Glomerular visceral epithelial cell (primary cell): Measurements from ENCODE around the gene KDELR1.

Experiments used
- DNase-seq: peaks from one replicate; pipeline ENCODE4 v3.0.0-alpha.2; 2016; ENCODE audit errors: extremely low spot score

KDELR1 gene

DNA sequence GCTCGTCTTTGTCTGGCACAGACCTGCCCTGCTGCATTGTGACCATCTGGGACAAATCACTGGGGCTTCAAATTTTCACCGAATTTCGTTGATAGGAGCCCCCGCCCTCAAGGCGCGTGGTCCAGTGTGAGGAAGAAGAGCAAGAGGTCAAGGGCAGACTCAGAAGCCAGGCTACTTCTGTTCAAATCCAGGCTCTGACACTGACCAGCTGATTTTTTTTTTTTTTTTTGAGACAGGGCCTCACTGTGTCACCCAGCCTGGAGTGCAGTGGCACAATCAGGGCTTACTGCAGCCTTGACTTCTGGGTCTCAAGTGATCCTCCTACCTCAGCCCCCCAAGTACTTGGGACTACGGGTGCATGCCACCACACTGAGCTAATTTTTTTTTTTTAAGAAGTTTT is 20.0 kb downstream of the KDELR1 start:
- DNase-seq, result no peak

DNA sequence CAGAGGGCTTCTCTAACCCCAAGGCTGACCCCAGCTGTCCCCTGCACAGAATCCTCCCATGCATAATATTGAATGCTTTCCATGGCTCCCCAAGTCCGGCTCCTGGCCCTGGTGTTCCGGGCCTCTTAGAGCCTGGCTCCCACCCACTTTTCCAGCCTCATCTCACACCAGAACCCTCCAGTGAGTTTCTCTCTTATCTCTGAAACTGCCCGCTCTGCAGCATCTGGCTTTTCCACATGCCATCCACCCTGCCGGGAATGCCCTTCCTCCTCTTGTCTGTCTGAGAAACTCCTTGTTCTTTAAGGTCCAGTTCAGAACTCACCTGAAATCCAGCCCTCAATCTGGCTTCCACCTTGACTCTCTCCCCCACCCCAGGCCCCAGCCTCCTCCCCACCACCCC is 20.4 kb downstream of the KDELR1 start:
- no peak for DNase-seq

DNA sequence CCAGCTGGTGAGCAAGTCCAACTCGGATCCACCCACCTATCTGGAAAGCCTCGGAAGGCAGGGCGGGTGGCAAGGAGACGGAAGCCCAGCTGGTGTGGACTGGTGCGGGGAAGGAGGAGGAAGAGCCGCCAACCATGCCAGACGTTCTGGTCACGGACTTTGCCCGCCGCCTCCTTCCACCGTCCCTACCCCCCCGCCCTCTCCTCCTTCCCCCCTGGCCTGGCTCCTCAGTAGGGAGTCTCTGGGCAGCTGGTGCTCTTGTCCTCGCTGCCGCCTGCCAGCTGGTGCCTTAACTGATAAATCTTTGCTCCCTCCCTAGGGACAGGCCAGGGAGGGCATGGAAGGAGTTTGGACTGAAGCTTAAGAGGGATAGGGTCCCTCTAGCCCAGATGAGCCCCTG is 22.4 kb downstream of the KDELR1 start:
- no peak for DNase-seq

DNA sequence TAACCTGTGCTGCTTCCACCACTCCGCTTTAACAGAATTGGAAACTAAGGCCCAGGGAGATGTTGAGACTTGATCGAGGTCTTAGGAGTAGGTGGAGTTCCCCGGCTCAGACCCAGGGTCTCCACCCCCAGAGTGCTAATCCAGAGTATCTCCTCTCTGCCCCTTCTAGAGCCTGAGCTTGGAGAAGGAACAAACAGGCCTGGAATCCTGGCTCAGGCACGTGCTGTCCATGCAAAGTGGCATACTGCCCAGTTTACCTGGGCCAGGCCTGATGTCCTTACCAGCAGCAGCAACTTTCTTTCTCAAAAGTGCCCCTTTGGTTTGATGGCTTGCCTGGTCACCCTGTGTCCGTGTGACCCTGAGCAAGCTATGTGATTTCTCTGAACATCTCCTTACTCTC is 23.5 kb downstream of the KDELR1 start:
- DNase-seq, result no peak

DNA sequence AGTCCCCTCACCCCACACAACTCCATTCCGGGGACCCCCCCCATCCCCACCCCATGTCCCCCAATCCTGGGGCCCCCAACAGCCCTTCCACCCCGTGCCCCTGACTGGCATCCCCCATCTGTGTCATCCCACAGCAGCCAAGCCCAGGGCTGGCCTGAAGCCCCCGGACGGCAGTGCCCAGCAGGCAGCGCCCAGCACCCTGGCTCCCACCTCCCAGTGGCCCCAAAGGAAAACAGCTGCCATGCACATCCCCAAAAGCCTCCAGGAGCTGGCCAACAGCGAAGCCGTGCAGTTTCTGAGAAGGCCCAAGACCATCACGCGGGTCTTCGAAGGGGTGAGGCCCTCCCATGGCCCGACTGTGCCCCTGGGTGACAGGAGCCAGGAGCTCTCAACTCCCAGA is 25.7 kb downstream of the KDELR1 start:
- no peak for DNase-seq

DNA sequence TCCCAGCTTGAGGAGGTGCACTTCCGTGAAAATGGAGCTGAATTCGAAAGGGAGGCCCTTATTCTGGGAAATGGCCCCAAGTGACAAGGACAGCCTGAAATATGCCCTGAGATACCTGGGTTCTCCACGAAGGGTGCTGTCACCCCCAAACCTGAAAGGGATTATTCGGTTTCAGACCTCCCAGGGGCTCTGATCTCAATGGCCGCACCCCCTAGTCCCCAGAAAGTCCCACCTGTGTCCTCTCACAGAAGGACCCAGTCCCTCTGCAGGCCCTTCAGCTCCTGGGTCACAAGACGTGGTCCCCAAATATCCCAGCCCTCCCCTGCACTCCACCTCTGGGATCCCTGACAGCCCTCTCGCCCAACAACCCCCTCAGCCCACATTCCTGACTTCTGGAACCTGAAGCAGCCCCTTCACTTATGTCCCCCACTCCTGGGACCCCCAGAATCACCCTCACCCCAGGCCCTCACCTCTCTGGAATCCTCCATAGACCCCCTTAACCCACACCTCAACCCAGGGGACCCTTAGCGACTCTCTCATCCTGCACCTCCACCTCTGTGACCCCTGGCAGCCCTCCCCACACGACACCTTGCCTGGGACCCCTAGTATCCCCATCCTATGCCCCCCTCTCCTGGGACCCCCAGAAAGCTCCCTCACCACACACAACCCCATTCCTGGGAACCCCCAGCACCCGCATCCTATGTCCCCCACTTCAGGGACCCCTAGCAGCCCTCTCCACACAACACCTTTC is 26.6 kb downstream of the KDELR1 start:
- DNase-seq, result no peak

DNA sequence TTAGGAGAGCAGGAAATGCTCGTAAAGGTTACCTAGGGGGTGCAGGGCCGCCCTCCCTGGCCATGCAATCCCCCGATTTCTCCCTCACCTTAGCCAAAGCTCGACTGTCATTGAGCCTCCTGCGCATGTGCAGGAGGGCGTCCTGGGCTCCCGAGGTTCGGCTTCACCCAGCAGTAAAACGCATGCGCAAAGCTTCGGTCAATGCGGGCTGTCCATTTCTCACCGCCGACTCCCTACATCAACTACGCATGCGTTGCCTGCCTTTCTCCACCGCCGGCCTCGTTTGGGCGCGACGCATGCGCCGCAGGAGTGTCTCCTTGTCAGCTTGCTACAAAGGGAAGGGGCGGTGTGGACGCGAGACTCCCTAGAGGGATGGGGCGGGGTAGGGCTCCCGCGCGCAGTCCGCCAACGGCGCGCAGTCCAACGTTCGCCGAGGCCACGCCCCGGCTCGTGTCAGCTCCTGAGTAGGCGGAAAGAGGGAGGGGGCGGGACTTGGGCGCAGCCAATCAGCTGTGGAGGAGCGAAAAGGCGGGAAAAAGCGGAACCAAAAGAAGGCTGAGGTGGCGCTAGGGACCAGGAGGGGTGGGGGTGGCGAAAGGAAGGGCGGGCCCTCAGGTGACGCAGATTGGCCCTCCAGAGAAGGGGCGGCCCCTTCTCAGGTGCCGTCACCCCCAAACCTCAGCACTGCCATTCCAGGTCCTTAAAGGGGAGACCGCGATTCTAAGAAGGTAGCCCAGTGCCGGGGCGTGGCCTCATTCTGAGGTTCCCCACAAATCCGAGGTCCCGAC is 27.3 kb downstream of the KDELR1 start, which contains the start of the genes SYNGR4 and TMEM143:
Gene SYNGR4, plus strand, starts transcription at position 558 of the 788 bp plus-strand sequence. CDS start 1,476 bp downstream, outside the sequence.
Gene TMEM143, minus strand, starts transcription at position 131 of the 788 bp plus-strand sequence. Its CDS starts 20 bp downstream, at position 111.
- DNase-seq, result peak; percentile 100

DNA sequence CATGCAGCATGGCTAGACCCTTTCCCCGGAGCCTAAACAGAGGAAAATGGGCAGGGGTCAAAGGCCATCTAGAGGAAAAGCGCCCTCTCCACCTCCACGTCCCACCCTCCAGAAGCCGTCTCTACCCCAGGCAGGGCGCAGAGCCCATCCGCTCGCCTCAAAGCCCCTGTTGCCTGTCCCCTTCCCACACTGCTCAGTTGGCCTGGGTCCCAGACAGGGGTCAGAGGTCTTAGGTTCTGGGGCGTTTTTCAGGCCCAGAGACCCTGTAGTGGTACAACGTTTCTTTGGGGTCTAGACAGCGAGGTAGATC is 27.9 kb downstream of the KDELR1 start:
- DNase-seq, result no peak

DNA sequence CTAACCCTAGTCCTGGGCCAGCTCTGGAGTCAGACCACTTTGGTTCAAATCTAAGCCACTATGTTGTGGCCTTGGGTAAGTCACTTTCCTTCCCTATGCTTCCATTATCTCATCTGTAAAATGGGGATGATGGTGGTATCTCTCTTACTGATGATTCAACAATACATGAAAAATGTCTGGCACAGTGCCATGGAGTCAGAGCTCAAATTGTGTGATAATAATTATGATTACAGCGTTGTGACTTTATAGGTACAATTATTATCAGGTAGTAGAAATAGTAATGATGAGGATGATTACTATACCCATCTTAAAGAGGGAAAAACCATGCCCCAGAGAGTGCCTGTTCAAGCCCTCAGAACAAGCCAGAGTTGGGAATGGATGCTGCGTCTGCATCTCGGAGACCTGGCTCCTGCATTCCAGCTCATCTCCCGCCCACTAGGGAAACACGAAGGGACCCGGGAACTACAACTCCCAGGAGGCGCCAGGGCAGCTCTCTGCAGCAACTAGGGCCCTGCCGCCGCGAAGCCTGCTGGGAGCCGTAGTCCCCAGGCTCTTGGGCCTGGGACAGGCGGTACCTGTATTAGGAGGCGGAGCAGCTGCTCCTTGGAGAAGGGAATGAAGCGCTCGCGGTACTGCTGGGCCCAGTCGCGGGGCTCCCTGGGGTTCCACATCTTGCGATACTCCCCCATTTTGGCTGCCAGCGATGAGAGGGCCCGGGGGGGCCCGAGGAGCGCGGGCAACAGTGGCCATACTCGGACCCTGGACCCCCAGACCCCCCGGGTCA is 28.4 kb downstream of the KDELR1 start:
- peak; percentile 97 for DNase-seq

DNA sequence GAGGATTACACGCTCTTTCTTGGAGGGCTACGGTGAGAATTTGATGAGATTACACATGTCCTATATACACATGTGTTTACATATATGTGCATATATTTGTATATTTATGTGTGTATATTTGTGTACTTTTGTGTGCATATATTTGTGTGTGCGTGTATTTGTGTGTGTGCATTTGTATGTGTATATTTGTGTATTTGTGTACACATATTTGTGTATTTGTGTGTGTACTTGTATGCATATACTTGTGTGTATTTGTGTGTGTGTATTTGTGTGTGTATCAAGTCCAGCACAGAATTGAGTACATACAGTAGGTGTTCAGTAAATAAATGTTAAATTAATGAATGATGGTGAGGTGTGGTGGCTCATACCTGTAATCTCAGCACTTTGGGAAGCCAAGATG is 29.4 kb downstream of the KDELR1 start:
- no peak for DNase-seq

DNA sequence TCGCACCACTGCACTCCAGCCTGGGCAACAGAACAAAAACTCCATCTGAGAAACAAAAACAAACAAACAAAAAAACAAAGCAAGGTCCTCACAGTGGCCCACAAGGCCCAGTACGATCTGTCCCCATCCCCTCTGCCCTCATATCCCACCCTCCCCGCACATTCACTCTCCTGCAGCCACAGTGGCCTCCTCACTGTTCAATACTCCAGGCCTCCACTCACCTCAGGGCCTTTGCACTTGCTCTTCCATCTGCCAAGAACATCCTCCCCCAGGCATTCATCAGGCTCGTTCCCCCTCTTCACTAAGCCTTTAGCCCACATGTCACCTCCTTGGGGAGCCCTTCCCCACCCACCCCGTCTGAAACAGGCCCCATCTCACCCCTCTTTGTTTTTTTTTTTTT is 32.2 kb downstream of the KDELR1 start:
- no peak for DNase-seq

DNA sequence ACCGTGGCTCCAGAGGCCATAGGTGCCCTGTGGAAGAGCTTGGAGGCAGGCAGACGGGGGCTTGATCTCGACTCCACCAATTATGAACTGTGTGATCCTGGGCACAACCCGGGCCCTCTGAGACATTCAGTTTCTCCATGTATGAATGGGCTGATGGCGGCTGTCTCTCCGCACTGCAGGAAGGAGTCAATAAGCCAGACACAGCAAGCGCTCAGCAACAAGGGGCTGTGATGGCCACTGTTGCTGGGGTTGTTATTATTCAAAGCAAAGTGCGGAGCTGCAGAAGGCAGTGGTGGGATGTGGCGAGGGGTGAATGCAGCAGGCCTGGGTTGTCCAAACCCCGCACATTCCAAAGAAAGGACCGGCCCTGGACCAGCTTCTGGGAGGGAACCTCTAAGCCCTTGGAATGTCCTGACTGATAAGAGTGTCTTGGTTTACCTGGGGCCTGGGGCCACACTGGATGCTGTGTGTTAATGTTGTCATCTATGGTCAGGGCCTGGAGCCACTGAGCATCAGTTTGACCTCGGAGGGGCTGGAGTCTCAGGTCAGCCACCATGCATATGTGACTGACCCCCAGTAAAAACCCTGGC is 35.9 kb downstream of the KDELR1 start:
- no peak for DNase-seq

DNA sequence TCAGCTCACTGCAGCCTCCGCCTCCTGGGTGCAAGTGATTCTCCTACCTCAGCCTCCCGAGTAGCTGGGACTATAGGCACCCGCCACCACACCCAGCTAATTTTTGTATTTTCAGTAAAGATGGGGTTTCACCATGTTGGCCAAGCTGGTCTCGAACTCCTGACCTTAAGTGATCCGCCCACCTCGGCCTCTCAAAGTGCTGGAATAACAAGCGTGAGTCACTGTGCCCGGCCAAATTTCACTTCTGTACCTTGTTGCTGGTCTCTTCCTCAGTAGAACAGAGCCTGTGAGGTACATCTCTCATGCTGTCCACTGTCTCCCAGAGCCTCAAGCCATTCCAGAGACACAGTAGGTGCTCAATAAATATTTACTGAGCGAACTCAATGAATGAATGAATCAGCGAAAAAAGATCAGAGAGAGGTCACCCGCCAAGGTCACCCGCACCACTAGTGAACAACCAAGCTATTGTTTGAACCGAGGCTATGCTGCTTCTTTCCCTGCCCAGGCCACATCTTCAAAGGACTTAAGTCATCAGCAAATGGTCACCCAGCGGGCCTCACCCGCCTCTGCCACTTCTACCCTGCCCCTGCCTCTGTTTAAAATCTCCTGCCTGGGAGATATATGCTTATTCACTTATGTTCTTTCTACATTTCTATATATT is 36.9 kb downstream of the KDELR1 start:
- no peak for DNase-seq

DNA sequence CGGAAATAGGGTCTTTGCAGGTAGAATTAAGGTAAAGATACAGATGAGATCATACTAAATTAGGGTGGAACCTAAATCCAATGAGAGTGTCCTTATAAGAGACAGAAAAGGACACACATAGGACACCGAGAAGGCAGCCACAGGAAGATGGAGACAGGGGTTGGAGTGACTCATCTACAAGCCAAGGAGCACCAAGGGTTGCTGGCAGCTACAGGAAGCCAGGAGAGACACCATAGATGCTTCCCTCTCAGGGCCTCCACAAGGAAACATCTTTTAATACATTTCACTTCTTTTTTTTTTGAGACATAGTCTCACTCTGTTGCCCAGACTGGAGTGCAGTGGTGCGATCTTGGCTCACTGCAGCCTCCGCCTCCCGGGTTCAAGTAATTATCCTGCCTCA is 37.7 kb downstream of the KDELR1 start:
- DNase-seq, result no peak

DNA sequence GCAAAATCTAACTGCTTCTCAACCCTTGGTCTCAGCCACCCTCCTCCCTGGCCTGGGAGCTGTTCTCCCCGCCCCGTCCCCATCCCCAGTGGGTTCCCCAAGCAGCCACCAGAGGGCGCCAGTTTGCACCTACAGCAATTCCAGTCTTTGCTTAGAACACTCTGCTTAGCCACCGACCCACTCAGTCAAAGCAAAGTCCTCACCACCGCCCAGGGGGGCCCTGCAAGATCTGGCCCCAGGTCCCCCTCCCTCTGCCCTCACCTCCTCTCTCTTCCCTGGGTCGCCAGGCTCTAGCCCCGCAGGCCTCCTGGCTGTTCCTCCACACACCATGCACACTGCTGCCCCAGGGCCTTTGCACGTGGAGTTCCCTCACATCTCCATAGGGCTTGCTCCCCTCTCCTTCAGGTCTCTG is 40.0 kb downstream of the KDELR1 start:
- DNase-seq, result peak; percentile 61

DNA sequence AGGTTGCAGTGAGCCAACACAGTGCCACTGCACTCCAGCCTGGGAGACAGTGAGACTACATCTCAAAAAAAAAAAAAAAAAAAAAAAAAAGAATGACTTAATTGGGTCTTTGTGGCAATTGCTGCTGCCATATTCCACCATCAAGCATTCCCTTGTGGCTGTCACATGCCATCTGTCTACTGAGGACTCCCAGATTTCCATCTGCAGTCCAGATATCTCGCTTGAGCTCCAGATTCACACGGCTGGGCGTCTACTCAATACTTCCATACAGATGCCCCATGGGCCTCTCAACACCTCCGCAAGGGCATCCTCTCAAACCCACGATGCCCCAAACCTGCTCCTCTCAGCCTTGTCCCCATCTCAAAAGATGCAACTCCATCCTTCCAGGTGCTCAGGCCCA is 40.5 kb downstream of the KDELR1 start:
- DNase-seq, result no peak

DNA sequence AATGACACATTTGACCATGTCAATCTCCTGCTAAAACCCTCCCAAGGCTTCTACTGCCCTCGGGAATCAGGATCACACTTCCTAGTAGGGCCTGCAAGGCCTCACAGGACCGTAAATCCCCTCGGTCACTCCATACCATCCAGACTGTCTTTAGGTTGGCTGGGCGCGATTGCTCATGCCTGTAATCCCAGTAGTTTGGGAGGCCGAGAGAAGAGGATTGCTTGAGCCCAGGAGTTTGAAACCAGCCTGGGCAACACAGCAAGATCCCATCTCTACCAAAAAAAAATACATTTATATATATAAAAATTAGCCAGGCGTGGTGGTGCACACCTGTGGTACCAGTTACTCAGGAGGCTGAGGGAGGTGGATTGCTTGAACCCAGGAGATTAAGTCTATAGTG is 42.6 kb downstream of the KDELR1 start:
- no peak for DNase-seq

DNA sequence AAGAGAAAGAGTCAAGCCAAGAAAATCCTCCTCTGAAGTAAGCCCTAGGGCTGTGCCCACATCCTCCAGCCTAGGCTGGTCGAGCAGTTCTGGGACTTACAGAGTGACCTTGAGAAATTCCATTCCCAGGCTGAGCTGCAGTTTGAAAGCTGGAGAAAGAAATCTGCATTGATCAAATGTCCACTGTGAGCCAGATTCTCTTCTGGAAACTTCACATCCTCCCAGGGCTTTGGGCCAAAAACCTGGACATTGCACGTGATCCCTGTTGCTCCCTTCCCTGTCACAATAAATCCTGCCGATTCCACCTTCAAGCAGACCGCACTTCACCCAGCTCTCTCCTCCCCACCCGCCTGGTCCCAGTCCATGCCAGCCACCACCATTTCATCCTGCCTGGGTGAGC is 43.3 kb downstream of the KDELR1 start:
- no peak for DNase-seq

DNA sequence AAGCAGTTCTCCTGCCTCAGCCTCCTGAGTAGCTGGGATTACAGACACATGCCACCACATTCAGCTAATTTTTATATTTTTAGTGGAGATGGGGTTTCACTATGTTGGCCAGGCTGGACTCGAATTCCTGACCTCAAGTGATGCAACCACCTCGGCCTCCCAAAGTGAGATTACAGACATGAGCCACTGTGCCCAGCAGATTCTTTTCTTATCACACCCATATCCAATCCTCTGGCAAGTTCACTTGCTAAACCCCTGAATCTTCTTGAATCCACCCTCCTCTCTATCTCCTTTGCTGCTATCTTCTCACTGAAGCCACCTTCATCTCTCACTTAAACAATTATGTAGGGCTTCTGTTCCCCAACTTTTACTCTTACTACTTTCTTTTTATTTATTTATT is 45.2 kb downstream of the KDELR1 start:
- no peak for DNase-seq

DNA sequence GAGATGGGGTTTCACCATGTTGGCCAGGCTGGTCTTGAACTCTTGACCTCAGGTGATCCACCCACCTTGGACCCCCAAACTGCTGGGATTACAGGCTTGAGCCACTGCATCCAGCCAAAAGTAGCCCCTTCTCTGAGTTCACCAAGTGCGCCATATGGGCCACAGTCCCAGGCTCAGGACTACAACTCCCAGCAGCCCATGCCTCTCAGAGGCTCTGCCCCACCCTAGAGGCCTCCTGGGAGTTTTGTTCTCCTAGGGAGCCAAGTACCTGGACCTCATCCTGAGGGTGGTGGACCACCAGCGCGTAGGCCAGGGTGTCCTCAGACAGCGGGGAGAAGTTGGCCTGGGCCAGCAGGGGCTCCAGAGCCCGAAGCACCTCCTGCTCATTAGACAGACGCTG is 46.5 kb downstream of the KDELR1 start:
- DNase-seq, result no peak

DNA sequence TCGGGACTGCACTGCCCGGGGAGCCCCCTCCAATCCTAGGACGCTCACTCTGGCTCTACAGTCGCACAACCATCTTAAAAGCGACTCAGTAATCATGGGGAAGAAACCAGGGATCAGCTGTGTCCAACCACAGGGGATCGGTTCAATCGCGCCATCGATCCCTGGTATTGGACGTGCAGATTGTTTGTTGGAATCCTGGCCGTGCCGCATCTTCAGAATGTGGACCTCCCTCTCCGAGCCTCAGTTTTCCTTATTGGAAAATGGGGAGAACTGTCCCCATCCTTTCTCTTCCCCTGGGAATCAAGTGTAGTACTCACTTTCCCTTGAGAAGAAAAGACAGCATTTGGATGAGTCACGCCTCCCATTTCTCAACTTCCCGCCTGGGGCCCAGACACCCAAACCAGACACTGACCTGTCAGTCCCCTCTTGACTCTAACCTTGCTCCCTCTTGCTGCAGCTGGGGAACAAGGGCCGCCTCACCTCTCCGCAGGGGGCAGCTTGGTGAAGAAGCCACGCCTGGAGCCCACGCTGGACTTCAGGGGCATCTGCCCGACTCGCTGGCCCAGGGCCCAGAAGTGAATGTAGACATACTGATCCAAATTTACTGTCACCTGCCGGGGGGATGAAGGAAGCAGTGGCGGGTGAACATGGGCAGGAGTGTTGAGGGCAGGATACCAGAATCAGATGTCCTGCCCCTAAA is 48.4 kb downstream of the KDELR1 start:
- DNase-seq, result no peak
